K562 (cell line): Measurements from ENCODE around the gene MGST2. TPM values are rescaled to one million over a fixed set of nuclear protein-coding genes. Genes with fewer than 3 reads are reported as not detected.

ENCODE experiments used
- ATAC-seq: fragments of 200-7000 bp; cut with Tn5 transposase; 3 replicates; pipeline ENCODE4 v1.9.1; 2020; ENCODE audit warnings: moderate library complexity
- BruUV-seq: library from RNA; stranded (reverse); fragments of 400-500 nt; replicated peaks from 2 replicates; lab custom pipeline; 2021; lab: Mats Ljungman, UMichigan
- CTCF ChIA-PET: fragments of 300-600 bp; formaldehyde crosslinking; extraction: SDS; loops from one replicate; lab custom pipeline; 2021; ENCODE audit warnings: low intra/inter-chr PET ratio; lab: Yijun Ruan, JAX
- POLR2A ChIA-PET: fragments of 300-600, 350-650 bp; sonication (Branson Sonifier 250); formaldehyde crosslinking; extraction: SDS; loops from one replicate; lab custom pipeline; 2021; ENCODE audit warnings: antibody characterized with exemption, inconsistent platforms; lab: Yijun Ruan, JAX
- DNase-seq, 4 experiments: peaks; one replicate each; pipeline versions ENCODE4 v3.0.0 to v3.0.0-alpha.2; 2011 to 2018; ENCODE audit warnings: low spot score in 3 of 4, mixed read lengths in 3 of 4; ENCODE audit errors: extremely low read depth in 1 of 4
- FAIRE-seq: peaks from 2 replicates; lab custom pipeline; 2011; peaks lifted over from hg19 to GRCh38; lab: Jason Lieb, UNC
- H2AFZ ChIP-seq: 2 replicates; pipeline ENCODE4 v1.6.0; 2011; ENCODE audit warnings: low read depth, low read length, control low read depth, inconsistent platforms
- H3K27ac ChIP-seq: fragments of 200-600 bp; 3 replicates; pipeline ENCODE4 v1.8.0; 2011; ENCODE audit warnings: low read depth, mild to moderate bottlenecking, control low read depth, inconsistent platforms, low read length, moderate library complexity, mixed read lengths; ENCODE audit errors: extremely low read depth
- H3K27me3 ChIP-seq, 2 experiments: fragments of 300-600 bp in 1 of 2; 2 replicates in 1 of 2; 3 replicates in 1 of 2; pipeline versions ENCODE4 v1.6.0 to v1.8.0; 2011; ENCODE audit warnings: inconsistent platforms in 2 of 2, low read length in 2 of 2, mild to moderate bottlenecking in 1 of 2, mixed read lengths in 1 of 2, moderate library complexity in 1 of 2; ENCODE audit not compliant: control insufficient read depth in 2 of 2, insufficient read depth in 2 of 2
- H3K36me3 ChIP-seq: fragments of 300-600 bp; 3 replicates; pipeline ENCODE4 v1.8.0; 2011; ENCODE audit warnings: mild to moderate bottlenecking, low read length, inconsistent platforms; ENCODE audit not compliant: control insufficient read depth, insufficient read depth
- H3K4me1 ChIP-seq, 2 experiments: fragments of 200-600 bp in 1 of 2; replicated peaks in 1 of 2; 2 replicates in 1 of 2; 3 replicates in 1 of 2; pipeline versions ENCODE4 v1.5.1 to v1.8.0; 2011; ENCODE audit warnings: inconsistent platforms in 2 of 2, low read length in 2 of 2, mild to moderate bottlenecking in 1 of 2, mixed read lengths in 1 of 2, moderate library complexity in 1 of 2; ENCODE audit not compliant: control insufficient read depth in 2 of 2, insufficient read depth in 2 of 2
- H3K4me2 ChIP-seq: 2 replicates; pipeline ENCODE4 v1.6.1; 2011; ENCODE audit warnings: low read length, control low read depth, inconsistent platforms, mixed read lengths; ENCODE audit not compliant: insufficient read depth
- H3K4me3 ChIP-seq: fragments of 200-600 bp; sonication (generic), shearing (Covaris generic); 2 replicates; pipeline ENCODE4 v1.5.1; 2016; ENCODE audit warnings: control low read depth, inconsistent platforms
- H3K79me2 ChIP-seq: fragments of 200-600 bp; 3 replicates; pipeline ENCODE4 v1.8.0; 2011; ENCODE audit warnings: low read length, inconsistent platforms; ENCODE audit not compliant: control insufficient read depth, insufficient read depth
- H3K9ac ChIP-seq, 2 experiments: 2 replicates each; pipeline versions ENCODE4 v1.6.0 to v1.6.1; 2011; ENCODE audit warnings: low read depth in 2 of 2, low read length in 2 of 2, control low read depth in 1 of 2, inconsistent platforms in 1 of 2, mild to moderate bottlenecking in 1 of 2, mixed read lengths in 1 of 2; ENCODE audit not compliant: insufficient read depth in 1 of 2
- H3K9me1 ChIP-seq: one replicate; pipeline ENCODE4 v1.6.0; 2011; ENCODE audit warnings: inconsistent platforms, mild to moderate bottlenecking, low read length, moderate library complexity; ENCODE audit not compliant: control insufficient read depth, insufficient read depth
- H3K9me3 ChIP-seq: replicated peaks from 2 replicates; pipeline ENCODE4 v1.5.1; 2011; ENCODE audit warnings: low read depth, low read length, inconsistent platforms; ENCODE audit not compliant: control insufficient read depth, insufficient read depth
- H4K20me1 ChIP-seq: replicated peaks from 2 replicates; pipeline ENCODE4 v1.6.1; 2011; ENCODE audit warnings: low read length, inconsistent platforms, mixed read lengths; ENCODE audit not compliant: control insufficient read depth, insufficient read depth
- ARID3B ChIP-seq: fragments of 250-450 bp; sonication (Bioruptor Pico); IDR thresholded peaks from 2 replicates; pipeline ENCODE4 v1.4.0; 2020; ENCODE audit warnings: borderline replicate concordance
- CLOCK ChIP-seq: fragments of 250-450 bp; sonication (Bioruptor Pico); IDR thresholded peaks from 2 replicates; pipeline ENCODE4 v1.4.0; 2020; ENCODE audit warnings: mild to moderate bottlenecking, moderate library complexity, borderline replicate concordance
- MITF ChIP-seq: IDR thresholded peaks from 2 replicates; pipeline ENCODE4 v1.6.1; 2014; ENCODE audit warnings: antibody characterized with exemption
- POLR2H ChIP-seq: IDR thresholded peaks from 2 replicates; pipeline ENCODE4 v1.6.1; 2016; ENCODE audit warnings: missing genetic modification characterization, low read depth, mild to moderate bottlenecking, control low read depth, missing compliant biosample characterization, moderate library complexity
- WGBS: fragments of 100-300 bp; shearing (Covaris generic); methylation state at CpG from one replicate; pipeline ENCODE4 v1.1.6; 2016; ENCODE audit warnings: low coverage, mixed read lengths; ENCODE audit not compliant: insufficient coverage; ENCODE audit errors: missing lambda C conversion rate; 5-methylcytosine and 5-hydroxymethylcytosine counted together
- in situ Hi-C: fragments of 300-500 bp; cut with MboI; formaldehyde crosslinking; loops from 4 replicates; pipeline ENCODE4 v1.15.0; 2018; ENCODE audit warnings: inconsistent platforms, mixed read lengths
- intact Hi-C: fragments of 100-400 bp; cut with micrococcal nuclease; formaldehyde crosslinking; loops from 2 replicates; pipeline ENCODE4 v1.14.2; 2022
- polyA plus RNA-seq, 8 experiments: library from polyadenylated mRNA; depleted of rRNA in 4 of 8; stranded (reverse) in 5 of 8; unstranded in 3 of 8; fragments of >200 nt; fragmentation: Nextera tagmentation in 2 of 8; fragmentation: Illumina TruSeq in 1 of 8; extraction: Ambion mirVana in 2 of 8; extraction: Trizol in 1 of 8; gene quantifications; 2 replicates each; pipeline versions ENCODE4 v1.2.1 to v1.2.3, GENCODE V29; 2011 to 2014; ENCODE audit warnings: inconsistent platforms in 1 of 8, missing spikeins in 1 of 8
- total RNA-seq, 7 experiments: library from RNA; depleted of rRNA in 6 of 7; stranded (reverse); fragments of >200 nt in 6 of 7; fragmentation: Illumina TruSeq in 2 of 7; extraction: Trizol in 2 of 7; gene quantifications; 2 replicates each; pipeline versions ENCODE4 v1.2.1 to v1.2.3, GENCODE V29; 2011 to 2021; ENCODE audit warnings: low replicate concordance in 1 of 7

The MGST2 gene
- total and polyA plus RNA-seq, 9 of the 15 experiments (the other 6 are each of a cell fraction or from before 2014, with no cell fraction given) = 38.7 to 115 (median 84.6) TPM

- TF ChIP-seq ARID3B (CRISPR knock-in tag) = no peak
- no peak for TF ChIP-seq POLR2H (tag)
These were observed 6.6 kb downstream of the MGST2 start (continued) for GRCh38 chr4:139672215-139672614.

GRCh38 chr4:139672732-139673131, 7.1 kb downstream of the MGST2 start:
- Histone ChIP-seq H2AFZ (no peak overlapping the region), H3K9ac (no peak overlapping the region), H4K20me1 (no peaks in the 10 kb centered on the region; the same call in 1 of the 2 replicates), H3K4me3 (no peak overlapping the region), H3K9me3 (no peaks in the 10 kb centered on the region), H3K36me3 (peaks cover 6% of the 10 kb centered on the region; the same call in 1 of the 3 replicates), H3K79me2 (peaks cover 26% of the 10 kb centered on the region; the same call in 2 of the 3 replicates), H3K27me3 (no peaks in the 10 kb centered on the region), H3K9me1 (no peaks in the 10 kb centered on the region), H3K4me1 (peaks cover 3 to 20% of the 10 kb centered on the region in 2 experiments; a peak in 3 of 5 replicates), H3K27ac (no peak overlapping the region), H3K4me2 (no peak overlapping the region)
- BruUV-seq = no TSS peak
- in situ Hi-C loops (no loop called here), intact Hi-C loops (no loop called here)
- ChIA-PET CTCF (no interaction called here), POLR2A (interaction anchor here (0.6 to 0.8 kb wide), 2 partner anchors 10 to 237 kb away, joined by 3 read pairs; no protein-coding TSS in a partner anchor)
- no peak for FAIRE-seq
- 89% methylated on average over 4 of the region's 4 CpGs for WGBS
- no peak for ATAC-seq
- no peak for DNase-seq
- no peak for TF ChIP-seq MITF
- no peak for TF ChIP-seq CLOCK (CRISPR knock-in tag)
